ENCODE measurements around the gene AFAP1.
A peak's percentile ranks its signal among the peaks of the same experiment; 100 is the strongest.

Gene AFAP1

GRCh38 chr4:7983296-7983695 lies 43.6 kb upstream of the AFAP1 start:
- H3K4me1 ChIP-seq (ENCODE audit: insufficient read depth, insufficient read length) = peaks cover 19% of the 10 kb centered on the region

GRCh38 chr4:7981738-7982394 lies 42.2 kb upstream of the AFAP1 start:
- TF ChIP-seq YY1 (IDR thresholded peaks at IDR 0.05; ENCODE audit: insufficient read depth, insufficient read length) (no peak), SUZ12 (IDR thresholded peaks at IDR 0.05; ENCODE audit: extremely low read depth, insufficient read depth, insufficient read length) (no peak), ZNF274 (IDR thresholded peaks at IDR 0.05; ENCODE audit: low read depth, low read length) (no peak)

More at GRCh38 chr4:7983296-7983695, 43.6 kb upstream of the AFAP1 start:
- DNase-seq (ENCODE audit: low read depth, low spot score) = no peak
- Histone ChIP-seq H3K9ac (ENCODE audit: insufficient read length, low read depth) (no peak overlapping the region), H3K9me3 (ENCODE audit: insufficient read depth, low read length) (no peaks in the 10 kb centered on the region), H3K4me3 (ENCODE audit: insufficient read length, low read depth) (no peak overlapping the region), H3K27me3 (ENCODE audit: insufficient read depth, insufficient read length) (no peaks in the 10 kb centered on the region), H3K36me3 (ENCODE audit: insufficient read depth, insufficient read length, low read length) (no peaks in the 10 kb centered on the region)
- TF ChIP-seq ZNF274 (IDR thresholded peaks at IDR 0.05; ENCODE audit: low read depth, low read length) (no peak), YY1 (IDR thresholded peaks at IDR 0.05; ENCODE audit: insufficient read depth, insufficient read length) (no peak), SUZ12 (IDR thresholded peaks at IDR 0.05; ENCODE audit: extremely low read depth, insufficient read depth, insufficient read length) (no peak)

GRCh38 chr4:7980036-7980435 lies 40.4 kb upstream of the AFAP1 start:
- no peaks in the 10 kb centered on the region for H3K9me3 ChIP-seq (ENCODE audit: insufficient read depth, low read length)
- H3K4me3 ChIP-seq (ENCODE audit: insufficient read length, low read depth) = no peak overlapping the region
- H3K9ac ChIP-seq (ENCODE audit: insufficient read length, low read depth) = peak overlapping the region; percentile 29

More at GRCh38 chr4:7981738-7982394, 42.2 kb upstream of the AFAP1 start:
- Histone ChIP-seq H3K36me3 (ENCODE audit: insufficient read depth, insufficient read length, low read length) (no peaks in the 10 kb centered on the region), H3K27me3 (ENCODE audit: insufficient read depth, insufficient read length) (no peaks in the 10 kb centered on the region), H3K9ac (ENCODE audit: insufficient read length, low read depth) (no peak overlapping the region), H3K4me1 (ENCODE audit: insufficient read depth, insufficient read length) (peaks cover 19% of the 10 kb centered on the region), H3K9me3 (ENCODE audit: insufficient read depth, low read length) (no peaks in the 10 kb centered on the region), H3K4me3 (ENCODE audit: insufficient read length, low read depth) (no peak overlapping the region)
- no peak for DNase-seq (ENCODE audit: low read depth, low spot score)

GRCh38 chr4:7979652-7979968 lies 39.9 kb upstream of the AFAP1 start:
- Histone ChIP-seq H3K9me3 (ENCODE audit: insufficient read depth, low read length) (no peaks in the 10 kb centered on the region), H3K4me1 (ENCODE audit: insufficient read depth, insufficient read length) (peaks cover 10% of the 10 kb centered on the region), H3K9ac (ENCODE audit: insufficient read length, low read depth) (peak overlapping the region; percentile 29), H3K36me3 (ENCODE audit: insufficient read depth, insufficient read length, low read length) (no peaks in the 10 kb centered on the region), H3K27me3 (ENCODE audit: insufficient read depth, insufficient read length) (no peaks in the 10 kb centered on the region), H3K4me3 (ENCODE audit: insufficient read length, low read depth) (no peak overlapping the region)
- DNase-seq (ENCODE audit: low read depth, low spot score) = no peak
- TF ChIP-seq ZNF274 (IDR thresholded peaks at IDR 0.05; ENCODE audit: low read depth, low read length) (no peak), YY1 (IDR thresholded peaks at IDR 0.05; ENCODE audit: insufficient read depth, insufficient read length) (no peak), SUZ12 (IDR thresholded peaks at IDR 0.05; ENCODE audit: extremely low read depth, insufficient read depth, insufficient read length) (no peak)

More at GRCh38 chr4:7980036-7980435, 40.4 kb upstream of the AFAP1 start:
- Histone ChIP-seq H3K27me3 (ENCODE audit: insufficient read depth, insufficient read length) (no peaks in the 10 kb centered on the region), H3K36me3 (ENCODE audit: insufficient read depth, insufficient read length, low read length) (no peaks in the 10 kb centered on the region), H3K4me1 (ENCODE audit: insufficient read depth, insufficient read length) (peaks cover 14% of the 10 kb centered on the region)
- no peak for DNase-seq (ENCODE audit: low read depth, low spot score)
- TF ChIP-seq ZNF274 (IDR thresholded peaks at IDR 0.05; ENCODE audit: low read depth, low read length) (no peak), SUZ12 (IDR thresholded peaks at IDR 0.05; ENCODE audit: extremely low read depth, insufficient read depth, insufficient read length) (no peak), YY1 (IDR thresholded peaks at IDR 0.05; ENCODE audit: insufficient read depth, insufficient read length) (no peak)

- H3K27me3 ChIP-seq (ENCODE audit: insufficient read depth, insufficient read length) = no peaks in the 10 kb centered on the region
- H3K36me3 ChIP-seq (ENCODE audit: insufficient read depth, insufficient read length, low read length) = no peaks in the 10 kb centered on the region
- H3K4me1 ChIP-seq (ENCODE audit: insufficient read depth, insufficient read length) = peaks cover 5% of the 10 kb centered on the region
- H3K9me3 ChIP-seq (ENCODE audit: insufficient read depth, low read length) = no peaks in the 10 kb centered on the region
- TF ChIP-seq YY1 (IDR thresholded peaks at IDR 0.05; ENCODE audit: insufficient read depth, insufficient read length) (no peak), SUZ12 (IDR thresholded peaks at IDR 0.05; ENCODE audit: extremely low read depth, insufficient read depth, insufficient read length) (no peak), ZNF274 (IDR thresholded peaks at IDR 0.05; ENCODE audit: low read depth, low read length) (no peak)
- peak overlapping the region; percentile 21 for H3K4me3 ChIP-seq (ENCODE audit: insufficient read length, low read depth)
- peak; percentile 68 for DNase-seq (ENCODE audit: low read depth, low spot score)
- peak overlapping the region; percentile 74 for H3K9ac ChIP-seq (ENCODE audit: insufficient read length, low read depth)
Observed at GRCh38 chr4:7978907-7979651, 39.4 kb upstream of the AFAP1 start.

GRCh38 chr4:7978489-7978888 lies 38.8 kb upstream of the AFAP1 start:
- Histone ChIP-seq H3K9me3 (ENCODE audit: insufficient read depth, low read length) (no peaks in the 10 kb centered on the region), H3K4me1 (ENCODE audit: insufficient read depth, insufficient read length) (peaks cover 5% of the 10 kb centered on the region), H3K27me3 (ENCODE audit: insufficient read depth, insufficient read length) (no peaks in the 10 kb centered on the region), H3K9ac (ENCODE audit: insufficient read length, low read depth) (peak overlapping the region; percentile 74), H3K4me3 (ENCODE audit: insufficient read length, low read depth) (peak overlapping the region; percentile 21), H3K36me3 (ENCODE audit: insufficient read depth, insufficient read length, low read length) (no peaks in the 10 kb centered on the region)
- no peak for DNase-seq (ENCODE audit: low read depth, low spot score)
- TF ChIP-seq ZNF274 (IDR thresholded peaks at IDR 0.05; ENCODE audit: low read depth, low read length) (no peak), YY1 (IDR thresholded peaks at IDR 0.05; ENCODE audit: insufficient read depth, insufficient read length) (no peak), SUZ12 (IDR thresholded peaks at IDR 0.05; ENCODE audit: extremely low read depth, insufficient read depth, insufficient read length) (no peak)

- no peak for TF ChIP-seq YY1 (IDR thresholded peaks at IDR 0.05; ENCODE audit: insufficient read depth, insufficient read length)
- no peak for TF ChIP-seq SUZ12 (IDR thresholded peaks at IDR 0.05; ENCODE audit: extremely low read depth, insufficient read depth, insufficient read length)
- no peak for TF ChIP-seq ZNF274 (IDR thresholded peaks at IDR 0.05; ENCODE audit: low read depth, low read length)
- no peak for DNase-seq (ENCODE audit: low read depth, low spot score)
- no peaks in the 10 kb centered on the region for H3K9me3 ChIP-seq (ENCODE audit: insufficient read depth, low read length)
- H3K4me1 ChIP-seq (ENCODE audit: insufficient read depth, insufficient read length) = peaks cover 16% of the 10 kb centered on the region
- no peak overlapping the region for H3K4me3 ChIP-seq (ENCODE audit: insufficient read length, low read depth)
- H3K9ac ChIP-seq (ENCODE audit: insufficient read length, low read depth) = no peak overlapping the region
- H3K27me3 ChIP-seq (ENCODE audit: insufficient read depth, insufficient read length) = no peaks in the 10 kb centered on the region
- no peaks in the 10 kb centered on the region for H3K36me3 ChIP-seq (ENCODE audit: insufficient read depth, insufficient read length, low read length)
Observed at GRCh38 chr4:7976634-7977033, 37.0 kb upstream of the AFAP1 start.
